Pancreas (tissue), 10 donors: ENCODE results near the gene CEP170B. TPM values are rescaled to one million over a fixed set of nuclear protein-coding genes. Genes with fewer than 3 reads are reported as not detected.
"Not testable (repeated sequence)": the region's sequence is repeated elsewhere in the genome, so short reads cannot be mapped to it uniquely, and the experiment has no call there.

Source experiments
- ATAC-seq, 4 donors: fragments of 200-7000 bp; cut with Tn5 transposase; one replicate each; pipeline versions ENCODE4 v1.8.0 to v1.9.1; 2020; ENCODE audit warnings: mild to moderate bottlenecking in 4 of 4, moderate library complexity in 4 of 4
- DNase-seq, 6 donors: peaks; one replicate each; pipeline ENCODE4 v3.0.0-alpha.2; 2020
- FAIRE-seq: peaks from 2 replicates; lab custom pipeline; 2012; peaks lifted over from hg19 to GRCh38; lab: Jason Lieb, UNC
- H3K27ac ChIP-seq, 4 donors: fragments of 200-600 bp; sonication (generic); 1 replicate in 3 of 4; 2 replicates in 1 of 4; pipeline versions ENCODE4 v1.5.0 to v1.8.0; 2020
- H3K27me3 ChIP-seq, 4 donors: fragments of 200-600 bp; one replicate each; pipeline ENCODE4 v1.8.0; 2021
- H3K36me3 ChIP-seq, 3 donors: fragments of 200-600 bp; sonication (generic) in 1 of 3; one replicate each; pipeline versions ENCODE4 v1.5.0 to v1.8.0; 2020 to 2021
- H3K4me1 ChIP-seq, 3 donors: fragments of 200-600 bp; one replicate each; pipeline ENCODE4 v1.8.0; 2021
- H3K4me3 ChIP-seq, 4 donors: fragments of 200-600 bp; sonication (generic) in 2 of 4; one replicate each; pipeline versions ENCODE4 v1.5.0 to v1.8.0; 2020 to 2021
- H3K9me3 ChIP-seq, 4 donors: fragments of 200-600 bp; one replicate each; pipeline ENCODE4 v1.8.0; 2021
- WGBS, 2 donors: extraction: QIAGEN DNeasy Blood & Tissue Kit; methylation state at CpG; one replicate each; pipeline ENCODE4 v1.1.7; 2013; 5-methylcytosine and 5-hydroxymethylcytosine counted together
- intact Hi-C, 3 donors: fragments of 100-400 bp; cut with DNase I; formaldehyde crosslinking; loops; one replicate each; pipeline versions ENCODE4 v1.11.1 to v1.14.2; 2022
- polyA plus RNA-seq, 2 donors: library from polyadenylated mRNA; stranded (reverse); fragments of 200-250 nt; gene quantifications; one replicate each; pipeline ENCODE4 v1.2.3, GENCODE V29; 2013
- total RNA-seq, 6 donors: library from RNA; stranded (reverse); fragmentation: NEBNext Ultra II Directional in 4 of 6; extraction: Animal tissue kit (Norgen Biotek cat#: 25700) in 4 of 6; gene quantifications; one replicate each; pipeline versions ENCODE4 v1.2.1 to v1.2.4, GENCODE V29; 2021 to 2023
- TF ChIP-seq, protein P1 (sequence below), 4 donors: fragments of 200-600 bp; sonication (generic) in 3 of 4; IDR thresholded peaks; one replicate each; pipeline versions ENCODE4 v1.5.0 to v1.8.0; 2021; ENCODE audit warnings: antibody characterized with exemption in 4 of 4
- donor health status: healthy with polysubstance abuse.
- donor health status: DM: no; HTN: no; CAD: no; lungs with moderate emphysema.
- donor health status: DM: no; HTN: no; CAD: no.
- donor health status: control.
- donor health status: control.
- donor health status: Bipolar disorder and iron deficiency.
- donor health status: DM: yes; HTN: yes; CAD: no.
- donor health status: DM: no; HTN: no; CAD: no.
- donor health status: DM: no; HTN: no; CAD: no.
- donor health status: DM: yes; HTN: yes; CAD: no.

The CEP170B gene
- total and polyA plus RNA-seq, 8 donors: 17.7 to 43.8 (median 21.9) TPM

- peak in 5 of 6 donors; percentile 44 to 83 (median 67) for DNase-seq
- WGBS, 2 donors: 11 to 12% methylated on average over 39 of the region's 39 CpGs
- intact Hi-C loops: no loop called here
Measured at GRCh38 chr14:104827177-104828055, 37.7 kb upstream of the CEP170B start.

GRCh38 chr14:104830781-104831180 lies 34.3 kb upstream of the CEP170B start:
- peaks cover 0 to 10% (median 6%) of the 10 kb centered on the region in 3 donors for H3K4me1 ChIP-seq
- intact Hi-C loops: no loop called here
- H3K4me3 ChIP-seq: no peak overlapping the region
- WGBS, 2 donors: 65 to 70% methylated on average over 9 of the region's 9 CpGs
- FAIRE-seq: no peak
- no peaks in the 10 kb centered on the region for H3K9me3 ChIP-seq
- H3K27ac ChIP-seq: no peak overlapping the region
- no peaks in the 10 kb centered on the region for H3K36me3 ChIP-seq
- TF ChIP-seq, protein P1, sequence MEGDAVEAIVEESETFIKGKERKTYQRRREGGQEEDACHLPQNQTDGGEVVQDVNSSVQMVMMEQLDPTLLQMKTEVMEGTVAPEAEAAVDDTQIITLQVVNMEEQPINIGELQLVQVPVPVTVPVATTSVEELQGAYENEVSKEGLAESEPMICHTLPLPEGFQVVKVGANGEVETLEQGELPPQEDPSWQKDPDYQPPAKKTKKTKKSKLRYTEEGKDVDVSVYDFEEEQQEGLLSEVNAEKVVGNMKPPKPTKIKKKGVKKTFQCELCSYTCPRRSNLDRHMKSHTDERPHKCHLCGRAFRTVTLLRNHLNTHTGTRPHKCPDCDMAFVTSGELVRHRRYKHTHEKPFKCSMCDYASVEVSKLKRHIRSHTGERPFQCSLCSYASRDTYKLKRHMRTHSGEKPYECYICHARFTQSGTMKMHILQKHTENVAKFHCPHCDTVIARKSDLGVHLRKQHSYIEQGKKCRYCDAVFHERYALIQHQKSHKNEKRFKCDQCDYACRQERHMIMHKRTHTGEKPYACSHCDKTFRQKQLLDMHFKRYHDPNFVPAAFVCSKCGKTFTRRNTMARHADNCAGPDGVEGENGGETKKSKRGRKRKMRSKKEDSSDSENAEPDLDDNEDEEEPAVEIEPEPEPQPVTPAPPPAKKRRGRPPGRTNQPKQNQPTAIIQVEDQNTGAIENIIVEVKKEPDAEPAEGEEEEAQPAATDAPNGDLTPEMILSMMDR (IDR thresholded peaks at IDR 0.05): no peak
- DNase-seq: no peak
- no peaks in the 10 kb centered on the region for H3K27me3 ChIP-seq
- ATAC-seq: no peak

More at GRCh38 chr14:104827177-104828055, 37.7 kb upstream of the CEP170B start:
- Histone ChIP-seq H3K27ac (peak overlapping the region in 2 of 4 donors; percentile 42 to 53), H3K4me3 (peak overlapping the region; percentile 19 to 65 (median 42)), H3K9me3 (no peaks in the 10 kb centered on the region), H3K36me3 (no peaks in the 10 kb centered on the region), H3K4me1 (peaks cover 0 to 10% (median 8%) of the 10 kb centered on the region in 3 donors), H3K27me3 (no peaks in the 10 kb centered on the region)
- ATAC-seq (peak; percentile 36 to 59 (median 56)), FAIRE-seq (no peak)
- TF ChIP-seq, protein P1 (IDR thresholded peaks at IDR 0.05): peak; percentile 16 to 37 (median 20)

GRCh38 chr14:104836171-104836935 lies 28.7 kb upstream of the CEP170B start:
- DNase-seq, intact Hi-C loops, H3K4me1 ChIP-seq, FAIRE-seq, H3K36me3 ChIP-seq, H3K9me3 ChIP-seq, H3K4me3 ChIP-seq, ATAC-seq, H3K27ac ChIP-seq, H3K27me3 ChIP-seq: not testable (repeated sequence)
- 91 to 93% methylated on average over 33 to 38 of the region's 41 CpGs for WGBS, 2 donors

DNA sequence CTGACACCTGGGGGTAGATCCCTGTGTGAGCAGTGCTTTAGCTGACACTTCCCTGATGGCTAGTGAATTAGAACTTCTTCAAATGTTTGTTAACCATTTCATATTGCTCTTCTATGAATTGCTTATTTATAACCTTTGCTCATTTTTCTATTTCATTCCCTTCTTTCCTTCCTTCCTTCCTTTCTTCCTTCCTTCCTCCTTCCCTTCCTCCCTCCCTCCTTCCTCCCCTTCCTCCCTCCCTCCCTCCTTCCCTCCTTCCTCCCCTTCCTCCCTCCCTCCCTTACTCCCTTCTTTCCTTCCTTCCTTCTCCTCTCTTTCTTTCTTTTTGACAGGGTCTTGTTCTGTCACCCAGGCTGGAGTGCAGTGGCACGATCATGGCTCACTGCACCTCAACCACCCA lies 23.3 kb upstream of the CEP170B start:
- no peak overlapping the region for H3K4me3 ChIP-seq
- TF ChIP-seq, protein P1 (IDR thresholded peaks at IDR 0.05): no peak
- intact Hi-C loops: no loop called here
- no peaks in the 10 kb centered on the region for H3K9me3 ChIP-seq
- peaks cover 0 to 6% (median 0%) of the 10 kb centered on the region in 4 donors for H3K27me3 ChIP-seq
- H3K36me3 ChIP-seq: no peaks in the 10 kb centered on the region
- no peaks in the 10 kb centered on the region for H3K4me1 ChIP-seq
- WGBS, 2 donors: 78 to 100% methylated on average over 1 of the region's 1 CpG
- DNase-seq: no peak
- no peak for ATAC-seq
- H3K27ac ChIP-seq: no peak overlapping the region
- no peak for FAIRE-seq

- peak in 1 of 6 donors; percentile 48 for DNase-seq
- Histone ChIP-seq H3K36me3 (no peaks in the 10 kb centered on the region), H3K4me3 (peak overlapping the region in 2 of 4 donors; percentile 32 to 39), H3K4me1 (no peaks in the 10 kb centered on the region), H3K9me3 (no peaks in the 10 kb centered on the region), H3K27me3 (peaks cover 0 to 6% (median 0%) of the 10 kb centered on the region in 4 donors), H3K27ac (no peak overlapping the region)
- intact Hi-C loops: no loop called here
- TF ChIP-seq, protein P1 (IDR thresholded peaks at IDR 0.05): no peak
- 52 to 65% methylated on average over 10 to 13 of the region's 13 CpGs for WGBS, 2 donors
- no peak for FAIRE-seq
- ATAC-seq: no peak
Measured at GRCh38 chr14:104843006-104843405, 22.1 kb upstream of the CEP170B start.
